ENCODE results near the gene MORN1.

Gene MORN1

GRCh38 chr1:2276803-2277580 is 114.4 kb downstream of the MORN1 start:
- H3K9ac ChIP-seq (ENCODE audit: low read length) = no peak overlapping the region
- H3K4me1 ChIP-seq (ENCODE audit: low read length) = no peaks in the 10 kb centered on the region

GRCh38 chr1:2275796-2276536 is 115.4 kb downstream of the MORN1 start:
- Histone ChIP-seq H3K4me2 (ENCODE audit: low read depth, low read length) (no peak overlapping the region), H3K4me1 (ENCODE audit: low read length) (no peaks in the 10 kb centered on the region), H3K36me3 (replicated peaks; ENCODE audit: insufficient read depth, low read length) (no peaks in the 10 kb centered on the region), H3K9me2 (replicated peaks; ENCODE audit: insufficient read depth, low read length) (no peaks in the 10 kb centered on the region), H3K79me2 (ENCODE audit: low read length) (no peaks in the 10 kb centered on the region; the same call in 1 of the 2 replicates), H3K9me3 (replicated peaks; ENCODE audit: insufficient read depth, low read length) (no peaks in the 10 kb centered on the region), H4K20me1 (ENCODE audit: insufficient read depth, low read length) (no peaks in the 10 kb centered on the region), H3K27me3 (replicated peaks; ENCODE audit: insufficient read depth, low read length) (no peaks in the 10 kb centered on the region), H3K27ac (ENCODE audit: low read length) (no peak overlapping the region), H3K9ac (ENCODE audit: low read length) (no peak overlapping the region), H2AFZ (ENCODE audit: low read length) (no peak overlapping the region), H3K4me3 (ENCODE audit: low read length) (no peak overlapping the region), H3F3A (ENCODE audit: insufficient read depth, low read length) (no peaks in the 10 kb centered on the region)
- no peak for DNase-seq
- TF ChIP-seq EZH2 (optimal IDR thresholded peaks at IDR 0.05; ENCODE audit: low read depth, low read length) (no peak), EZH2phosphoT487 (IDR thresholded peaks at IDR 0.05; ENCODE audit: low read length) (no peak), CTCF (IDR thresholded peaks at IDR 0.05; ENCODE audit: low read length) (no peak)

More at GRCh38 chr1:2276803-2277580, 114.4 kb downstream of the MORN1 start:
- Histone ChIP-seq H3K79me2 (ENCODE audit: low read length) (no peaks in the 10 kb centered on the region; the same call in 1 of the 2 replicates), H3K9me3 (replicated peaks; ENCODE audit: insufficient read depth, low read length) (no peaks in the 10 kb centered on the region), H3K27ac (ENCODE audit: low read length) (no peak overlapping the region), H3F3A (ENCODE audit: insufficient read depth, low read length) (no peaks in the 10 kb centered on the region), H3K9me2 (replicated peaks; ENCODE audit: insufficient read depth, low read length) (no peaks in the 10 kb centered on the region), H3K27me3 (replicated peaks; ENCODE audit: insufficient read depth, low read length) (no peaks in the 10 kb centered on the region), H2AFZ (ENCODE audit: low read length) (no peak overlapping the region), H4K20me1 (ENCODE audit: insufficient read depth, low read length) (no peaks in the 10 kb centered on the region), H3K4me2 (ENCODE audit: low read depth, low read length) (no peak overlapping the region), H3K36me3 (replicated peaks; ENCODE audit: insufficient read depth, low read length) (no peaks in the 10 kb centered on the region), H3K4me3 (ENCODE audit: low read length) (no peak overlapping the region)
- DNase-seq = no peak
- TF ChIP-seq CTCF (IDR thresholded peaks at IDR 0.05; ENCODE audit: low read length) = no peak
- TF ChIP-seq EZH2phosphoT487 (IDR thresholded peaks at IDR 0.05; ENCODE audit: low read length) = no peak
- no peak for TF ChIP-seq EZH2 (optimal IDR thresholded peaks at IDR 0.05; ENCODE audit: low read depth, low read length)

- H3K79me2 ChIP-seq (ENCODE audit: low read length) = peaks cover 8% of the 10 kb centered on the region; the same call in 1 of the 2 replicates
Observed at GRCh38 chr1:2274929-2275475, 116.4 kb downstream of the MORN1 start.

More at GRCh38 chr1:2274929-2275475, 116.4 kb downstream of the MORN1 start:
- Histone ChIP-seq H3K9me2 (replicated peaks; ENCODE audit: insufficient read depth, low read length) (no peaks in the 10 kb centered on the region), H3K9ac (ENCODE audit: low read length) (no peak overlapping the region), H3K4me1 (ENCODE audit: low read length) (no peaks in the 10 kb centered on the region), H3K4me2 (ENCODE audit: low read depth, low read length) (no peak overlapping the region), H3K27me3 (replicated peaks; ENCODE audit: insufficient read depth, low read length) (no peaks in the 10 kb centered on the region), H3K27ac (ENCODE audit: low read length) (no peak overlapping the region), H2AFZ (ENCODE audit: low read length) (no peak overlapping the region), H3K4me3 (ENCODE audit: low read length) (no peak overlapping the region), H3K9me3 (replicated peaks; ENCODE audit: insufficient read depth, low read length) (no peaks in the 10 kb centered on the region), H3F3A (ENCODE audit: insufficient read depth, low read length) (no peaks in the 10 kb centered on the region), H4K20me1 (ENCODE audit: insufficient read depth, low read length) (no peaks in the 10 kb centered on the region), H3K36me3 (replicated peaks; ENCODE audit: insufficient read depth, low read length) (no peaks in the 10 kb centered on the region)
- TF ChIP-seq EZH2phosphoT487 (IDR thresholded peaks at IDR 0.05; ENCODE audit: low read length) (no peak), CTCF (IDR thresholded peaks at IDR 0.05; ENCODE audit: low read length) (no peak), EZH2 (optimal IDR thresholded peaks at IDR 0.05; ENCODE audit: low read depth, low read length) (no peak)
- DNase-seq = no peak

All from MM.1S (cell line).